H1 (cell line): ENCODE data around the gene SMYD3. TPM values are rescaled to one million over a fixed set of nuclear protein-coding genes. Genes with fewer than 3 reads are reported as not detected.

Experiments used
- CTCF ChIA-PET: fragments of 300-600 bp; sonication (Branson Sonifier 250); formaldehyde crosslinking; loops from one replicate; lab custom pipeline; 2021; ENCODE audit not compliant: partially characterized antibody; lab: Charles Lee
- POLR2A ChIA-PET: fragments of 300-600 bp; sonication (Branson Sonifier 250); formaldehyde crosslinking; loops from one replicate; lab custom pipeline; 2021; ENCODE audit warnings: inconsistent platforms; ENCODE audit not compliant: partially characterized antibody; lab: Charles Lee
- DNase-seq, 2 experiments: peaks; one replicate each; pipeline versions ENCODE4 v3.0.0 to v3.0.0-alpha.2; 2010 to 2022; ENCODE audit warnings: low spot score in 2 of 2, low read depth in 1 of 2, mixed read lengths in 1 of 2
- FAIRE-seq: peaks from 2 replicates; lab custom pipeline; 2011; peaks lifted over from hg19 to GRCh38; lab: Jason Lieb, UNC
- H2AFZ ChIP-seq: 2 replicates; pipeline ENCODE4 v1.8.1; 2012; ENCODE audit warnings: low read length, inconsistent platforms
- H2AK5ac ChIP-seq: 2 replicates; pipeline ENCODE4 v1.6.1; 2013; ENCODE audit warnings: low read depth, low read length
- H2BK120ac ChIP-seq: replicated peaks from 2 replicates; pipeline ENCODE3; 2013; ENCODE audit warnings: low read depth, low read length, inconsistent platforms
- H2BK12ac ChIP-seq: 2 replicates; pipeline ENCODE4 v1.6.1; 2013; ENCODE audit warnings: low read depth, low read length
- H2BK15ac ChIP-seq: 2 replicates; pipeline ENCODE4 v1.6.1; 2013; ENCODE audit warnings: low read length
- H2BK20ac ChIP-seq: 2 replicates; pipeline ENCODE4 v1.6.1; 2013; ENCODE audit warnings: low read length
- H2BK5ac ChIP-seq: 2 replicates; pipeline ENCODE4 v1.6.1; 2013; ENCODE audit warnings: low read depth, low read length
- H3K14ac ChIP-seq: 2 replicates; pipeline ENCODE4 v1.6.1; 2013; ENCODE audit warnings: inconsistent platforms; ENCODE audit not compliant: insufficient read length
- H3K18ac ChIP-seq: 2 replicates; pipeline ENCODE4 v1.6.1; 2013; ENCODE audit warnings: low read length; ENCODE audit errors: extremely low read depth
- H3K23ac ChIP-seq: 2 replicates; pipeline ENCODE4 v1.6.1; 2013; ENCODE audit warnings: inconsistent platforms; ENCODE audit not compliant: insufficient read length
- H3K23me2 ChIP-seq: 2 replicates; pipeline ENCODE4 v1.6.1; 2013; ENCODE audit warnings: low read depth, low read length
- H3K27ac ChIP-seq: 2 replicates; pipeline ENCODE4 v1.6.1; 2011; ENCODE audit warnings: low read depth, low read length, inconsistent platforms
- H3K27me3 ChIP-seq, 4 experiments: replicated peaks in 1 of 4; 1 replicate in 1 of 4; 2 replicates in 3 of 4; pipeline versions ENCODE4 v1.6.1 to v1.8.1; 2011 to 2013; ENCODE audit warnings: low read length in 3 of 4, mild to moderate bottlenecking in 3 of 4, inconsistent platforms in 2 of 4, mixed read lengths in 2 of 4, moderate library complexity in 1 of 4; ENCODE audit not compliant: control insufficient read depth in 3 of 4, insufficient read depth in 3 of 4; ENCODE audit errors: extremely low read depth in 1 of 4
- H3K36me3 ChIP-seq, 4 experiments: 2 replicates each; pipeline versions ENCODE4 v1.6.1 to v1.8.1; 2011 to 2013; ENCODE audit warnings: mild to moderate bottlenecking in 4 of 4, low read length in 3 of 4, moderate library complexity in 2 of 4, control low read depth in 1 of 4, inconsistent platforms in 1 of 4; ENCODE audit not compliant: insufficient read depth in 4 of 4, control insufficient read depth in 2 of 4
- H3K4ac ChIP-seq: replicated peaks from 2 replicates; pipeline ENCODE3; 2013; ENCODE audit warnings: low read length, low read depth, mixed read lengths, inconsistent platforms; ENCODE audit not compliant: insufficient read length
- H3K4me1 ChIP-seq, 4 experiments: replicated peaks in 1 of 4; 1 replicate in 1 of 4; 2 replicates in 3 of 4; pipeline versions ENCODE4 v1.6.1 to v1.8.1; 2011 to 2013; ENCODE audit warnings: low read length in 3 of 4, inconsistent platforms in 2 of 4, mixed read lengths in 1 of 4; ENCODE audit not compliant: insufficient read depth in 4 of 4, control insufficient read depth in 3 of 4
- H3K4me2 ChIP-seq, 2 experiments: 2 replicates each; pipeline versions ENCODE4 v1.6.1 to v1.8.1; 2011 to 2013; ENCODE audit warnings: low read depth in 2 of 2, low read length in 2 of 2, control low read depth in 1 of 2, inconsistent platforms in 1 of 2, mild to moderate bottlenecking in 1 of 2; ENCODE audit not compliant: insufficient read depth in 1 of 2
- H3K4me3 ChIP-seq, 4 experiments: fragments of 200-600, 300-600 bp in 1 of 4; sonication (generic), shearing (Covaris generic), sonication (Bioruptor Twin) in 1 of 4; 2 replicates each; pipeline versions ENCODE4 v1.5.1 to v1.8.1; 2011 to 2016; ENCODE audit warnings: low read length in 4 of 4, low read depth in 3 of 4, control low read depth in 2 of 4, inconsistent platforms in 2 of 4, mild to moderate bottlenecking in 2 of 4, mixed read lengths in 1 of 4, moderate library complexity in 1 of 4; ENCODE audit not compliant: insufficient read depth in 2 of 4; ENCODE audit errors: extremely low read depth in 1 of 4
- H3K56ac ChIP-seq: replicated peaks from 2 replicates; pipeline ENCODE3; 2013; ENCODE audit warnings: low read depth, mild to moderate bottlenecking, mixed read lengths, low read length, inconsistent platforms; ENCODE audit not compliant: insufficient read length
- H3K79me1 ChIP-seq: 2 replicates; pipeline ENCODE4 v1.6.1; 2013; ENCODE audit warnings: low read depth, low read length, control low read depth
- H3K79me2 ChIP-seq, 2 experiments: 2 replicates each; pipeline versions ENCODE4 v1.6.1 to v1.8.1; 2012 to 2013; ENCODE audit warnings: low read length in 2 of 2, mild to moderate bottlenecking in 2 of 2, inconsistent platforms in 1 of 2; ENCODE audit not compliant: insufficient read depth in 2 of 2, control insufficient read depth in 1 of 2
- H3K9ac ChIP-seq, 4 experiments: replicated peaks in 1 of 4; 1 replicate in 1 of 4; 2 replicates in 3 of 4; pipeline versions ENCODE4 v1.6.1 to v1.8.1; 2011 to 2013; ENCODE audit warnings: low read depth in 3 of 4, low read length in 3 of 4, control low read depth in 2 of 4, mild to moderate bottlenecking in 2 of 4, moderate library complexity in 2 of 4, inconsistent platforms in 1 of 4; ENCODE audit errors: extremely low read depth in 1 of 4
- H3K9me3 ChIP-seq, 2 experiments: 2 replicates each; pipeline versions ENCODE4 v1.6.1 to v1.8.1; 2012 to 2013; ENCODE audit warnings: mild to moderate bottlenecking in 2 of 2, moderate library complexity in 2 of 2, control low read depth in 1 of 2, inconsistent platforms in 1 of 2, low read depth in 1 of 2, low read length in 1 of 2, mixed read lengths in 1 of 2; ENCODE audit not compliant: insufficient read depth in 2 of 2
- H4K20me1 ChIP-seq, 2 experiments: replicated peaks in 1 of 2; 2 replicates each; pipeline versions ENCODE3 to v1.8.1; 2011 to 2013; ENCODE audit warnings: inconsistent platforms in 2 of 2, low read length in 2 of 2, mild to moderate bottlenecking in 1 of 2; ENCODE audit not compliant: insufficient read depth in 2 of 2, control insufficient read depth in 1 of 2
- H4K5ac ChIP-seq: 2 replicates; pipeline ENCODE4 v1.6.1; 2013; ENCODE audit warnings: low read length, low read depth, mixed read lengths, inconsistent platforms; ENCODE audit not compliant: insufficient read length
- H4K8ac ChIP-seq: 2 replicates; pipeline ENCODE4 v1.8.0; 2013; ENCODE audit warnings: mild to moderate bottlenecking, moderate library complexity, low read length, inconsistent platforms; ENCODE audit not compliant: insufficient read depth; ENCODE audit errors: extremely low read depth
- H4K91ac ChIP-seq: replicated peaks from 2 replicates; pipeline ENCODE3; 2013; ENCODE audit warnings: low read length, mixed read lengths, inconsistent platforms; ENCODE audit not compliant: insufficient read length
- WGBS, 2 experiments: shearing (Covaris generic) in 1 of 2; methylation state at CpG; one replicate each; pipeline versions ENCODE4 v1.1.6 to v1.1.7; 2013 to 2015; ENCODE audit warnings: low lambda C conversion rate in 2 of 2, mixed read lengths in 2 of 2, inconsistent platforms in 1 of 2, low coverage in 1 of 2, missing lambda C conversion rate in 1 of 2; ENCODE audit not compliant: insufficient replicate concordance in 2 of 2, insufficient coverage in 1 of 2, insufficient read length in 1 of 2; ENCODE audit errors: extremely low coverage in 1 of 2, missing lambda C conversion rate in 1 of 2; 5-methylcytosine and 5-hydroxymethylcytosine counted together
- polyA plus RNA-seq, 7 experiments: library from polyadenylated mRNA; depleted of rRNA in 3 of 7; stranded (reverse) in 5 of 7; unstranded in 2 of 7; fragments of >200 nt in 5 of 7; fragments of 200-250 nt in 2 of 7; gene quantifications; 1 replicate in 5 of 7; 2 replicates in 1 of 7; 4 replicates in 1 of 7; pipeline versions ENCODE4 v1.2.1 to v1.2.3, GENCODE V29; 2011 to 2013; ENCODE audit warnings: missing spikeins in 2 of 7, mixed read lengths in 2 of 7
- total RNA-seq: library from RNA; stranded (reverse); fragmentation: NEBNext Ultra II Directional; extraction: Animal tissue kit (Norgen Biotek cat#: 25700); gene quantifications from 2 replicates; pipeline ENCODE4 v1.2.1, GENCODE V29; 2021

Gene SMYD3
- total and polyA plus RNA-seq, 2 of the 8 experiments (the other 6 are each of a cell fraction or from before 2014, with no cell fraction given) = 17.3 to 25.4 TPM

GRCh38 chr1:245803666-245804037 lies 703.4 kb downstream of the SMYD3 start:
- no peak overlapping the region for H3K18ac ChIP-seq
- peaks cover 0 to 3% of the 10 kb centered on the region in 2 experiments for H4K20me1 ChIP-seq
- H3K9ac ChIP-seq = no peak overlapping the region
- H3K79me1 ChIP-seq = no peaks in the 10 kb centered on the region
- CTCF ChIA-PET = interaction anchor here (0.9 to 1.8 kb wide), 4 partner anchors 11 to 390 kb away, joined by 3 to 6 read pairs (median 4); no protein-coding TSS in a partner anchor
- H3K4me1 ChIP-seq = no peaks in the 10 kb centered on the region
- no peak overlapping the region for H2BK5ac ChIP-seq
- no peaks in the 10 kb centered on the region for H3K27me3 ChIP-seq
- no peaks in the 10 kb centered on the region for H3K79me2 ChIP-seq
- no peak overlapping the region for H2BK12ac ChIP-seq
- H3K4ac ChIP-seq = no peak overlapping the region
- WGBS, 2 experiments = 89% methylated on average over 5 of the region's 5 CpGs; no CpG with 5 or more reads in 1 of the 2 experiments
- H3K56ac ChIP-seq = no peak overlapping the region
- no peaks in the 10 kb centered on the region for H3K9me3 ChIP-seq
- no peak overlapping the region for H4K8ac ChIP-seq
- H3K36me3 ChIP-seq = no peaks in the 10 kb centered on the region
- H2BK15ac ChIP-seq = no peak overlapping the region
- no peak overlapping the region for H3K27ac ChIP-seq
- H4K5ac ChIP-seq = no peak overlapping the region
- POLR2A ChIA-PET = no interaction called here
- H2AFZ ChIP-seq = no peak overlapping the region
- H3K4me3 ChIP-seq = no peak overlapping the region
- no peak overlapping the region for H3K23ac ChIP-seq
- H3K23me2 ChIP-seq = no peaks in the 10 kb centered on the region
- FAIRE-seq (no peak), DNase-seq (no peak)
- no peak overlapping the region for H3K4me2 ChIP-seq
- no peak overlapping the region for H2AK5ac ChIP-seq
- H2BK120ac ChIP-seq = no peak overlapping the region
- no peak overlapping the region for H4K91ac ChIP-seq
- H2BK20ac ChIP-seq = no peak overlapping the region
- no peak overlapping the region for H3K14ac ChIP-seq
